Natural killer cell (primary cell): ENCODE measurements around the gene RFXAP. TPM values are rescaled to one million over a fixed set of nuclear protein-coding genes. Genes with fewer than 3 reads are reported as not detected.

Experiments
- ATAC-seq, 3 donors: fragments of 150-1000 bp in 2 of 3; fragments of 200-7000 bp in 1 of 3; cut with Tn5 transposase; 1 replicate in 1 of 3; 2 replicates in 2 of 3; pipeline ENCODE4 v1.10.0; 2021; ENCODE audit warnings: mild to moderate bottlenecking in 2 of 3, moderate library complexity in 2 of 3
- DNase-seq, 2 donors: peaks; one replicate each; pipeline versions ENCODE4 v3.0.0 to v3.0.0-alpha.2; 2013 to 2021; ENCODE audit warnings: mixed read lengths in 1 of 2
- H3K27ac ChIP-seq: one replicate; pipeline ENCODE4 v1.5.1; 2013; ENCODE audit warnings: mild to moderate bottlenecking, low read length
- H3K27me3 ChIP-seq: one replicate; pipeline ENCODE4 v1.6.1; 2013; ENCODE audit warnings: low read length; ENCODE audit not compliant: control insufficient read depth, insufficient read depth
- H3K36me3 ChIP-seq: one replicate; pipeline ENCODE4 v1.6.1; 2013; ENCODE audit warnings: low read length; ENCODE audit not compliant: control insufficient read depth, insufficient read depth
- H3K4me1 ChIP-seq: one replicate; pipeline ENCODE4 v1.6.1; 2013; ENCODE audit warnings: low read length; ENCODE audit not compliant: control insufficient read depth, insufficient read depth
- H3K4me3 ChIP-seq: one replicate; pipeline ENCODE4 v1.5.1; 2013; ENCODE audit warnings: low read length
- H3K9me3 ChIP-seq: one replicate; pipeline ENCODE4 v1.6.1; 2013; ENCODE audit warnings: low read length; ENCODE audit not compliant: control insufficient read depth, insufficient read depth
- H3K27ac Mint-ChIP-seq, 2 donors: one replicate each; pipeline ENCODE4 v1.8.0; 2022; ENCODE audit warnings: mild to moderate bottlenecking in 2 of 2, mixed read lengths in 2 of 2, moderate library complexity in 1 of 2
- H3K27me3 Mint-ChIP-seq, 2 donors: one replicate each; pipeline ENCODE4 v1.8.0; 2022; ENCODE audit warnings: low read depth in 2 of 2, mixed read lengths in 2 of 2
- H3K36me3 Mint-ChIP-seq: one replicate; pipeline ENCODE4 v1.8.0; 2022; ENCODE audit warnings: mixed read lengths
- H3K4me1 Mint-ChIP-seq, 2 donors: one replicate each; pipeline ENCODE4 v1.8.0; 2022; ENCODE audit warnings: mixed read lengths in 2 of 2
- H3K4me3 Mint-ChIP-seq: one replicate; pipeline ENCODE4 v1.8.0; 2022; ENCODE audit warnings: mild to moderate bottlenecking, moderate library complexity, mixed read lengths
- H3K9me3 Mint-ChIP-seq, 2 donors: one replicate each; pipeline ENCODE4 v1.8.0; 2022; ENCODE audit warnings: mixed read lengths in 2 of 2
- CTCF ChIP-seq: fragments of 200-600 bp; IDR thresholded peaks from one replicate; pipeline ENCODE4 v1.8.0; 2022; ENCODE audit warnings: antibody characterized with exemption
- WGBS: methylation state at CpG from one replicate; pipeline ENCODE4 v1.1.7; 2013; ENCODE audit warnings: missing lambda C conversion rate; ENCODE audit not compliant: insufficient coverage; 5-methylcytosine and 5-hydroxymethylcytosine counted together
- intact Hi-C: fragments of 100-400 bp; cut with micrococcal nuclease; formaldehyde crosslinking; loops from one replicate; pipeline ENCODE4 v1.14.2; 2022
- total RNA-seq, 4 donors: library from RNA; stranded (reverse); fragments of 120-200 nt in 1 of 4; gene quantifications; one replicate each; pipeline versions ENCODE4 v1.2.3 to v1.2.4, GENCODE V29; 2013 to 2022

RFXAP gene
- total RNA-seq, 3 donors from 2014 or later (not counting 1 experiment from before 2014, with no cell fraction given): 6.0 to 13.3 (median 11.3) TPM

GRCh38 chr13:36772853-36773252 is 46.2 kb upstream of the RFXAP start:
- H3K27me3 ChIP-seq: no peaks in the 10 kb centered on the region
- no peaks in the 10 kb centered on the region for H3K9me3 ChIP-seq
- Mint-ChIP-seq H3K27me3 (peaks cover 14 to 16% of the 10 kb centered on the region in 2 donors), H3K27ac (no peak overlapping the region), H3K9me3 (no peaks in the 10 kb centered on the region), H3K4me1 (no peaks in the 10 kb centered on the region), H3K36me3 (no peaks in the 10 kb centered on the region), H3K4me3 (no peak overlapping the region)
- DNase-seq: no peak
- H3K4me1 ChIP-seq: no peaks in the 10 kb centered on the region
- H3K27ac ChIP-seq: no peak overlapping the region
- no peak overlapping the region for H3K4me3 ChIP-seq
- no peaks in the 10 kb centered on the region for H3K36me3 ChIP-seq
- intact Hi-C loops: no loop called here
- no peak for ATAC-seq
- TF ChIP-seq CTCF: no peak

- no peak for DNase-seq
- H3K4me1 ChIP-seq: peaks cover 11% of the 10 kb centered on the region
- H3K4me3 ChIP-seq: no peak overlapping the region
- H3K9me3 ChIP-seq: no peaks in the 10 kb centered on the region
- WGBS: 90% methylated on average over 5 of the region's 5 CpGs
- no peak for ATAC-seq
- H3K27ac Mint-ChIP-seq: no peak overlapping the region
- H3K27me3 ChIP-seq: no peaks in the 10 kb centered on the region
- peaks cover 14 to 16% of the 10 kb centered on the region in 2 donors for H3K27me3 Mint-ChIP-seq
- H3K4me3 Mint-ChIP-seq: no peak overlapping the region
- H3K9me3 Mint-ChIP-seq: no peaks in the 10 kb centered on the region
- no peaks in the 10 kb centered on the region for H3K36me3 Mint-ChIP-seq
- no peak for TF ChIP-seq CTCF
- no peaks in the 10 kb centered on the region for H3K36me3 ChIP-seq
- H3K4me1 Mint-ChIP-seq: no peaks in the 10 kb centered on the region
- no peak overlapping the region for H3K27ac ChIP-seq
- intact Hi-C loops: no loop called here
Measured at GRCh38 chr13:36774931-36775330, 44.1 kb upstream of the RFXAP start.

- ATAC-seq (no peak), DNase-seq (no peak)
- no peak for TF ChIP-seq CTCF
- Histone ChIP-seq H3K36me3 (no peaks in the 10 kb centered on the region), H3K4me1 (peaks cover 11% of the 10 kb centered on the region), H3K4me3 (no peak overlapping the region), H3K27ac (no peak overlapping the region), H3K9me3 (no peaks in the 10 kb centered on the region), H3K27me3 (no peaks in the 10 kb centered on the region)
- intact Hi-C loops: no loop called here
- H3K27me3 Mint-ChIP-seq: peaks cover 14 to 16% of the 10 kb centered on the region in 2 donors
- H3K4me3 Mint-ChIP-seq: no peak overlapping the region
- H3K27ac Mint-ChIP-seq: no peak overlapping the region
- no peaks in the 10 kb centered on the region for H3K9me3 Mint-ChIP-seq
- no peaks in the 10 kb centered on the region for H3K4me1 Mint-ChIP-seq
- no peaks in the 10 kb centered on the region for H3K36me3 Mint-ChIP-seq
Measured at GRCh38 chr13:36776175-36776574, 42.8 kb upstream of the RFXAP start.

GRCh38 chr13:36778083-36778671 is 40.8 kb upstream of the RFXAP start:
- intact Hi-C loops: no loop called here
- H3K27ac ChIP-seq: no peak overlapping the region
- no peaks in the 10 kb centered on the region for H3K36me3 ChIP-seq
- 80% methylated on average over 5 of the region's 8 CpGs for WGBS
- Mint-ChIP-seq H3K27ac (no peak overlapping the region), H3K27me3 (peaks cover 19 to 24% of the 10 kb centered on the region in 2 donors), H3K9me3 (no peaks in the 10 kb centered on the region), H3K36me3 (no peaks in the 10 kb centered on the region), H3K4me3 (no peak overlapping the region), H3K4me1 (no peaks in the 10 kb centered on the region)
- H3K27me3 ChIP-seq: no peaks in the 10 kb centered on the region
- H3K4me1 ChIP-seq: peaks cover 11% of the 10 kb centered on the region
- H3K9me3 ChIP-seq: no peaks in the 10 kb centered on the region
- DNase-seq (no peak), ATAC-seq (no peak)
- no peak for TF ChIP-seq CTCF
- no peak overlapping the region for H3K4me3 ChIP-seq
